RPMI8226 (cell line): Measurements from ENCODE around the gene TRIM75.
"Not testable (repeated sequence)": the region's sequence is repeated elsewhere in the genome, so short reads cannot be mapped to it uniquely, and the experiment has no call there.

Source experiments
- DNase-seq: peaks from one replicate; pipeline ENCODE4 v3.0.0-alpha.2; 2015

Gene TRIM75

GRCh38 chr4:165079476-165079875 lies 25.8 kb downstream of the TRIM75 start:
- peak; percentile 97 for DNase-seq

GRCh38 chr4:165084787-165085186 lies 31.1 kb downstream of the TRIM75 start:
- not testable (repeated sequence) for DNase-seq

GRCh38 chr4:165085946-165086345 lies 32.3 kb downstream of the TRIM75 start:
- no peak for DNase-seq

GRCh38 chr4:165088366-165088765 lies 34.7 kb downstream of the TRIM75 start:
- no peak for DNase-seq

- not testable (repeated sequence) for DNase-seq
Observed at GRCh38 chr4:165092187-165092586, 38.5 kb downstream of the TRIM75 start.

- DNase-seq: no peak
Observed at GRCh38 chr4:165094873-165095272, 41.2 kb downstream of the TRIM75 start.

- no peak for DNase-seq
Observed at GRCh38 chr4:165095291-165095690, 41.6 kb downstream of the TRIM75 start.

- peak; percentile 16 for DNase-seq
Observed at GRCh38 chr4:165096776-165097175, 43.1 kb downstream of the TRIM75 start.

GRCh38 chr4:165101641-165102040 lies 48.0 kb downstream of the TRIM75 start:
- DNase-seq: no peak

- no peak for DNase-seq
Observed at GRCh38 chr4:165106518-165106917, 52.9 kb downstream of the TRIM75 start.
